RWPE1 (cell line): ENCODE data around the gene CFAP91.

ENCODE experiments used
- CTCF ChIA-PET: fragments of 350-600 bp; sonication (Branson Sonifier 250); formaldehyde crosslinking; extraction: SDS; loops from one replicate; lab custom pipeline; 2021; lab: Yijun Ruan, JAX
- POLR2A ChIA-PET: fragments of 400-600 bp; formaldehyde crosslinking; extraction: SDS; loops from one replicate; lab custom pipeline; 2020; ENCODE audit warnings: antibody characterized with exemption; ENCODE audit not compliant: low non-redundant PET; lab: Yijun Ruan, JAX
- DNase-seq: peaks from one replicate; pipeline ENCODE4 v3.0.0; 2012; ENCODE audit warnings: low spot score
- H3K27ac ChIP-seq: fragments of 450-650 bp; 2 replicates; pipeline ENCODE4 v1.5.1; 2017
- CTCF ChIP-seq: fragments of 450-650 bp; conservative IDR thresholded peaks from 2 replicates; pipeline ENCODE4 v1.5.1; 2017; ENCODE audit warnings: low read depth, mild to moderate bottlenecking

Gene CFAP91

GRCh38 chr3:119731560-119732343 lies 28.9 kb downstream of the CFAP91 start:
- POLR2A ChIA-PET = no interaction called here
- no peak overlapping the region for H3K27ac ChIP-seq
- no peak for DNase-seq
- TF ChIP-seq CTCF = no peak
- CTCF ChIA-PET = no interaction called here

- no peak for DNase-seq
- ChIA-PET POLR2A (no interaction called here), CTCF (no interaction called here)
- TF ChIP-seq CTCF = no peak
- no peak overlapping the region for H3K27ac ChIP-seq
Observed at GRCh38 chr3:119733812-119734211, 31.0 kb downstream of the CFAP91 start.

DNA sequence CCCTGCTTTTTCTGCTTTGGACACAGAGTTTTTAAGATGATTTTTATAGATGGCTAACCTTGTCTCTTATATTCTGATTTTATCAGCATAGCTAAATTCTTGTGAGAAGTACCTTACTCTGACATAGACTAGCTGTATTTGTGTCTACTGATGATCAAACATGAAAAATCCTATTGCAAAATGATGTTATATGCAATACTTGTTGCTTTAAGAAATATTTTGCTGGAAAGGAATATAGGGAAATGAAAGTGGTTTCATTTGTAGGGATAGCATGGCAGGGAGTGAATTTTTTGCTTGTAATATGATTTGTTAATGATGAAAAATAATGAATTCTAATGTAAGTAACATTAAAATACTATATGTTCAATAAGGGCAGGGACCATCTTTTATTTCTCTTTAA lies 35.9 kb downstream of the CFAP91 start:
- ChIA-PET CTCF (no interaction called here), POLR2A (no interaction called here)
- no peak overlapping the region for H3K27ac ChIP-seq
- DNase-seq = no peak
- TF ChIP-seq CTCF = no peak

- POLR2A ChIA-PET = interaction anchor here (1.1 kb wide), 1 partner anchor 26 kb away, joined by 3 read pairs; no protein-coding TSS in a partner anchor
- no peak for TF ChIP-seq CTCF
- CTCF ChIA-PET = interaction anchor here (0.7 kb wide), 2 partner anchors 17 to 24 kb away, joined by 3 to 8 read pairs; no protein-coding TSS in a partner anchor
- H3K27ac ChIP-seq = no peak overlapping the region
- DNase-seq = no peak
Observed at GRCh38 chr3:119741657-119742590, 39.1 kb downstream of the CFAP91 start.

DNA sequence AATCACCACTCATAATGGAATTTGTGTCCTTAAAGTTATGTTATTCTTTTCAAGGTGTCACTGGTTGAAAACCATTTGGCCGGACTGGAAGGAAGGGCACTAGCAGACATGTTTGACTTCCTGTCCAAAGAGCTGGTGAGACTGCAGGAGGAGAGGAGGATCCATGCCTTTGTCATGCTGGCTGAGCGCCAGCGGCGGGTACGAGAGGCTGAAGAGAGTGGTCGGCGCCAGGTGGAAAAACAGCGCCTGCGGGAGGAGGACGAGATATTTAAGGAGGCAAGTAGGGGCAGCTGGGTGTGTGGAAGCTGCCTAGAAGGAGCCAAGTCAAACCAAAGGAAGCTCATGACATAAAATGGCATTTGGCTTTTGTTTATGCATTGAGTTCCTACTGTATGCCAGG lies 41.1 kb downstream of the CFAP91 start:
- ChIA-PET POLR2A (no interaction called here), CTCF (no interaction called here)
- DNase-seq = no peak
- H3K27ac ChIP-seq = no peak overlapping the region
- TF ChIP-seq CTCF = no peak

- TF ChIP-seq CTCF = no peak
- ChIA-PET POLR2A (no interaction called here), CTCF (interaction anchor here (0.7 kb wide), 1 partner anchor 1138 kb away, joined by 3 read pairs; no protein-coding TSS in a partner anchor)
- H3K27ac ChIP-seq = no peak overlapping the region
- no peak for DNase-seq
Observed at GRCh38 chr3:119745942-119746341, 43.1 kb downstream of the CFAP91 start.
